Stomach (tissue), 9 donors: ENCODE data around the gene DHFR. TPM values are rescaled to one million over a fixed set of nuclear protein-coding genes. Genes with fewer than 3 reads are reported as not detected.

Source experiments
- DNase-seq, 2 donors: peaks; one replicate each; pipeline versions ENCODE4 v3.0.0 to v3.0.0-alpha.2; 2013 to 2019
- H3K27ac ChIP-seq, 5 donors: fragments of 200-600 bp in 4 of 5; sonication (generic) in 4 of 5; one replicate each; pipeline ENCODE4 v1.5.1; 2013 to 2019; ENCODE audit warnings: mild to moderate bottlenecking in 1 of 5, moderate library complexity in 1 of 5
- H3K27me3 ChIP-seq, 3 donors: fragments of 200-600 bp; sonication (generic); one replicate each; pipeline ENCODE4 v1.5.1; 2017 to 2019; ENCODE audit warnings: mixed run types in 1 of 3
- H3K36me3 ChIP-seq, 4 donors: fragments of 200-600 bp; sonication (generic); 1 replicate in 3 of 4; 2 replicates in 1 of 4; pipeline ENCODE4 v1.5.1; 2016 to 2019
- H3K4me1 ChIP-seq, 4 donors: fragments of 200-600 bp; sonication (generic); one replicate each; pipeline ENCODE4 v1.5.1; 2016 to 2019
- H3K4me3 ChIP-seq, 4 donors: fragments of 200-600 bp; sonication (generic) in 3 of 4; one replicate each; pipeline ENCODE4 v1.5.1; 2016 to 2019; ENCODE audit warnings: mild to moderate bottlenecking in 1 of 4
- H3K9me3 ChIP-seq, 4 donors: fragments of 200-600 bp; sonication (generic); one replicate each; pipeline ENCODE4 v1.5.1; 2016 to 2019
- EP300 ChIP-seq: sonication (generic); formaldehyde crosslinking; IDR thresholded peaks from one replicate; pipeline ENCODE4 v1.6.1; 2017; ENCODE audit warnings: antibody characterized with exemption
- POLR2A ChIP-seq, 4 donors: fragments of 450-650 bp; IDR thresholded peaks; one replicate each; pipeline ENCODE4 v1.6.1; 2016; ENCODE audit warnings: antibody characterized with exemption in 4 of 4, control low read depth in 2 of 4, mild to moderate bottlenecking in 1 of 4, moderate library complexity in 1 of 4
- POLR2AphosphoS5 ChIP-seq, 3 donors: sonication (generic); formaldehyde crosslinking; IDR thresholded peaks; one replicate each; pipeline ENCODE4 v1.6.1; 2016; ENCODE audit warnings: antibody characterized with exemption in 3 of 3
- WGBS, 5 donors: extraction: QIAGEN DNeasy Blood & Tissue Kit in 3 of 5; methylation state at CpG; one replicate each; pipeline versions ENCODE4 v1.1.5 to v1.1.7; 2013 to 2018; 5-methylcytosine and 5-hydroxymethylcytosine counted together
- intact Hi-C: fragments of 100-400 bp; cut with DNase I; formaldehyde crosslinking; loops from one replicate; pipeline ENCODE4 v1.15.1; 2023; ENCODE audit warnings: low total_unique reads
- polyA plus RNA-seq, 3 donors: library from polyadenylated mRNA; stranded (reverse); fragments of 200-250 nt; gene quantifications; one replicate each; pipeline ENCODE4 v1.2.3, GENCODE V29; 2013
- total RNA-seq, 5 donors: library from RNA; depleted of rRNA; stranded (reverse); fragments of >200 nt; gene quantifications; one replicate each; pipeline versions ENCODE4 v1.1.0 to v1.2.3, GENCODE V29; 2014 to 2016
- TF ChIP-seq, protein P1 (sequence below), 7 experiments: fragments of 450-650 bp in 4 of 7; fragments of 200-600 bp in 3 of 7; sonication (generic) in 3 of 7; IDR thresholded peaks; one replicate each; pipeline ENCODE4 v1.5.1; 2016 to 2019; ENCODE audit warnings: antibody characterized with exemption in 7 of 7, control low read depth in 2 of 7, mild to moderate bottlenecking in 1 of 7
- donor health status: healthy with polysubstance abuse.
- donor health status: Bipolar disorder and iron deficiency.
- donor health status: healthy.

The DHFR gene
- total and polyA plus RNA-seq, 8 donors: 2.8 to 16.7 (median 6.8) TPM

DNA sequence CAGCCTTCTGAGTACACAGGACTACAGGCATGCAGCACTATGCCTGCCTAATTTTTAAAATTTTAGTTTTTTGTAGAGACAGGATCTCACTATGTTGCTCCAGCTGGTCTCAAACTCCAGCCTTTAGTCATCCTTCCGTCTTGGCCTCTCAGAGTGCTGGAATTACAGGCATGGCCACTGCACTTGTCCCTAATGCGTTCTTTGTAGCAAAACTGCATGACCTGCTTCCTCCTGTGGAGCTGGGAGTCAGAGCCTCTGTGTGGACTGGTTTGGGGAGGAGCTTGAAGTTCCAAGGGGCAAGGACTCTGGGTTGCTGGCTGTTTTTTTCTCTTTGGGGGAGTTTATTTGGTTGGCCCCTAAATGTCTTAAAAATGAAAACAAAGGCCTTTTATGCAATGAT, 62.0 kb downstream of the DHFR start:
- 76 to 87% (median 81%) methylated on average over 2 of the region's 2 CpGs for whole genome bisulfite sequencing, 5 donors
- intact Hi-C loops: no loop called here
- H3K9me3 ChIP-seq: no peaks in the 10 kb centered on the region

DNA sequence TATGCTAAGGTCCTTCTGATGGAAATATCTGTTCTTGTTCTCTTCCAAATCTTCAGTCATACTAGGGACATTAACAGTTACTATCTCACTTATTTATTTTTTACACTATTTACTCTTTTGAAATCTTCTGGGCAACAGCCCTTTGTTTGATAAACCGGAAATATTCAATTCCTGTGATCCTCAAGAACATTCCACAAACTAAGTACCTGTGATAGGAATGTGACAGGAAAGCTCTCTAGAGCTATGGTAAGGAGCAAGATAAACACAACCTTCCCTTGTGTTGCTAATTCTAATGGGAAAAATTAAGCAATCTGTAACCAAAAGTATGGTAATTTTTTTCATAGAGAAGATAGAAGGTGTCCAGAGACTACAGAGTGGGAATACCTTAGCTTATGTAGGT, 62.7 kb downstream of the DHFR start:
- TF ChIP-seq EP300 (no peak), POLR2AphosphoS5 (IDR thresholded peaks at IDR 0.05) (no peak), POLR2A (IDR thresholded peaks at IDR 0.05) (no peak)
- TF ChIP-seq, protein P1, sequence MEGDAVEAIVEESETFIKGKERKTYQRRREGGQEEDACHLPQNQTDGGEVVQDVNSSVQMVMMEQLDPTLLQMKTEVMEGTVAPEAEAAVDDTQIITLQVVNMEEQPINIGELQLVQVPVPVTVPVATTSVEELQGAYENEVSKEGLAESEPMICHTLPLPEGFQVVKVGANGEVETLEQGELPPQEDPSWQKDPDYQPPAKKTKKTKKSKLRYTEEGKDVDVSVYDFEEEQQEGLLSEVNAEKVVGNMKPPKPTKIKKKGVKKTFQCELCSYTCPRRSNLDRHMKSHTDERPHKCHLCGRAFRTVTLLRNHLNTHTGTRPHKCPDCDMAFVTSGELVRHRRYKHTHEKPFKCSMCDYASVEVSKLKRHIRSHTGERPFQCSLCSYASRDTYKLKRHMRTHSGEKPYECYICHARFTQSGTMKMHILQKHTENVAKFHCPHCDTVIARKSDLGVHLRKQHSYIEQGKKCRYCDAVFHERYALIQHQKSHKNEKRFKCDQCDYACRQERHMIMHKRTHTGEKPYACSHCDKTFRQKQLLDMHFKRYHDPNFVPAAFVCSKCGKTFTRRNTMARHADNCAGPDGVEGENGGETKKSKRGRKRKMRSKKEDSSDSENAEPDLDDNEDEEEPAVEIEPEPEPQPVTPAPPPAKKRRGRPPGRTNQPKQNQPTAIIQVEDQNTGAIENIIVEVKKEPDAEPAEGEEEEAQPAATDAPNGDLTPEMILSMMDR (IDR thresholded peaks at IDR 0.05): no peak
- no peaks in the 10 kb centered on the region for H3K27me3 ChIP-seq
- H3K9me3 ChIP-seq: no peaks in the 10 kb centered on the region
- H3K36me3 ChIP-seq: no peaks in the 10 kb centered on the region
- intact Hi-C loops: no loop called here
- DNase-seq: no peak
- no peaks in the 10 kb centered on the region for H3K4me1 ChIP-seq
- whole genome bisulfite sequencing, 5 donors: 18 to 48% (median 34%) methylated on average over 1 of the region's 1 CpG
- no peak overlapping the region for H3K27ac ChIP-seq
- no peak overlapping the region for H3K4me3 ChIP-seq

More for the DNA sequence above, 62.0 kb downstream of the DHFR start:
- no peak overlapping the region for H3K4me3 ChIP-seq
- H3K36me3 ChIP-seq: no peaks in the 10 kb centered on the region
- no peak for DNase-seq
- TF ChIP-seq, protein P1 (IDR thresholded peaks at IDR 0.05): no peak
- no peak for TF ChIP-seq POLR2AphosphoS5 (IDR thresholded peaks at IDR 0.05)
- TF ChIP-seq EP300: no peak
- TF ChIP-seq POLR2A (IDR thresholded peaks at IDR 0.05): no peak
- H3K4me1 ChIP-seq: no peaks in the 10 kb centered on the region
- no peaks in the 10 kb centered on the region for H3K27me3 ChIP-seq
- no peak overlapping the region for H3K27ac ChIP-seq

DNA sequence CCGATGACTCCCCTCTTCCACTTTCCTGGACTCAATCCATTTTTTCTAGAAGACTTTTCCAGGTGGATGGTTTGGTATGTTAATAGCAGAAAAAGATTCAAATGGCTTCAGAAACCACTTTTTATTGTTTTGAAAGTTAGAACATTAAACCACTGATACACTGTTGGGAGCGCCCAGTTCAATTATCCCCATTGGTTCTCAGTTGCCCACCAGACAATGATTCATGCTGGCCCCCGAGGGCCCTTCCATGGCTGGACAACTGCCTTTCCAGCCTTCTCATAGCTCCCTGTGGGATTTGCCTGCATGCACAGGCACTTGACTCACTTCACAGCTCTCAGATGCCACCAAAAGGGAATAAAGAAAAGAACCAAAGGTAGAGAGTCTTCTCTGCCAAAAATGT, 63.4 kb downstream of the DHFR start:
- H3K9me3 ChIP-seq: no peaks in the 10 kb centered on the region
- H3K4me3 ChIP-seq: no peak overlapping the region
- 88 to 94% (median 93%) methylated on average over 3 of the region's 3 CpGs for WGBS, 5 donors
- TF ChIP-seq EP300: no peak
- TF ChIP-seq POLR2A (IDR thresholded peaks at IDR 0.05): no peak
- TF ChIP-seq, protein P1 (IDR thresholded peaks at IDR 0.05): no peak
- no peak for TF ChIP-seq POLR2AphosphoS5 (IDR thresholded peaks at IDR 0.05)
- no peak for DNase-seq
- H3K27ac ChIP-seq: no peak overlapping the region
- no peaks in the 10 kb centered on the region for H3K36me3 ChIP-seq
- H3K4me1 ChIP-seq: no peaks in the 10 kb centered on the region
- intact Hi-C loops: no loop called here
- no peaks in the 10 kb centered on the region for H3K27me3 ChIP-seq

DNA sequence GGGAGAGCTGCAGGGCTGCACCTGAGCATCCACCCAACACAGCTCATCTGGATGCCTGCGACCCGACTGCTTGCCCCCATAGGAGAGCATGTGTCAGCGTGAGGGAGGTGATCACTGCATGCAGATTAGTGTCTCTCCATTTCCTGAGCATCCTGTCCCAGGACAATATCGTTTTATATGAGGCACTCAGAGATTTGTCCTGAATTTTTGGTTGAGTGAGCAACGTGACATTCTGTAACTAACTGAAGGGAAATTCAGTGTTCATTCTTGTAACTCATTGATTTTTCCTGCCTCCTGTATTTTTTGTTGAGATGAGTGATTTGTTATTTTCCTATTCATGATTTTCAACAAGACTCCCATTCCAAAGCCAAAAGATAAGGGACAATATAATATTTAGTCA, 64.0 kb downstream of the DHFR start:
- Histone ChIP-seq H3K4me3 (no peak overlapping the region), H3K27ac (no peak overlapping the region), H3K4me1 (no peaks in the 10 kb centered on the region), H3K36me3 (no peaks in the 10 kb centered on the region), H3K9me3 (no peaks in the 10 kb centered on the region), H3K27me3 (no peaks in the 10 kb centered on the region)
- TF ChIP-seq EP300 (no peak), POLR2AphosphoS5 (IDR thresholded peaks at IDR 0.05) (no peak), POLR2A (IDR thresholded peaks at IDR 0.05) (no peak)
- TF ChIP-seq, protein P1 (IDR thresholded peaks at IDR 0.05): no peak
- DNase-seq: no peak
- 80 to 92% (median 86%) methylated on average over 5 of the region's 5 CpGs for WGBS, 5 donors
- intact Hi-C loops: no loop called here
